Suppressor macrophage treated with lipopolysaccharide for 4 hours (primary cell): ENCODE results near the gene NAPB.
"Not testable (repeated sequence)": the region's sequence is repeated elsewhere in the genome, so short reads cannot be mapped to it uniquely, and the experiment has no call there.

Experiments
- DNase-seq: peaks from one replicate; pipeline ENCODE4 v3.0.0-alpha.2; 2020

The NAPB gene

DNA sequence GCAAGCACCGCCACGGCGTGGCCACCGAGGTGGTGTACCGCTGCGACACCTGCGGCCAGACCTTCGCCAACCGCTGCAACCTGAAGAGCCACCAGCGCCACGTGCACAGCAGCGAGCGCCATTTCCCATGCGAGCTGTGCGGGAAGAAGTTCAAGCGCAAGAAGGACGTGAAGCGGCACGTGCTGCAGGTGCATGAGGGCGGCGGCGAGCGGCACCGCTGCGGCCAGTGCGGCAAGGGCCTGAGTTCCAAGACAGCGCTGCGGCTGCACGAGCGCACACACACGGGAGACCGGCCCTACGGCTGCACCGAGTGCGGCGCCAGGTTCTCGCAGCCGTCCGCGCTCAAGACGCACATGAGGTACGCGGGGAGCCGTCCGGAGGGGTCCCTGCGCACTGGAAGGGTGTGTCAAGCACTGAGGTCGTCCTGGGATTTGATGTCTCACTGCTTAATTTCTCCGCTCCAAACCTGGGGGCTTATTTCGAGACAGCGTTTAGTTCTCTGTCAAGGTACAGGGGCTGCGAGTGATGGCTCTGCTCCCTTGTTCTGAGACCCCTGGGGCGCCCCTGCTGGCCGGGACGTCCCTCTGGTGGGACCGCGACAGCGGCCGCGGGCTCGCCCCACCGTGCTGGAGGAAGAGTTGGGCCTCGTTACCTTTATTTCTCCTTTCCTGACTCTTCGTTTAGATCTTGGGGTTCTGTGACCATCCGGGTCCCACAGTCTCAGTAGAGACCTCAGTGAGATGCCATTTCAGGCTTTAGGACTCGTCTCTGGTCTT lies 55.7 kb downstream of the NAPB start:
- no peak for DNase-seq

DNA sequence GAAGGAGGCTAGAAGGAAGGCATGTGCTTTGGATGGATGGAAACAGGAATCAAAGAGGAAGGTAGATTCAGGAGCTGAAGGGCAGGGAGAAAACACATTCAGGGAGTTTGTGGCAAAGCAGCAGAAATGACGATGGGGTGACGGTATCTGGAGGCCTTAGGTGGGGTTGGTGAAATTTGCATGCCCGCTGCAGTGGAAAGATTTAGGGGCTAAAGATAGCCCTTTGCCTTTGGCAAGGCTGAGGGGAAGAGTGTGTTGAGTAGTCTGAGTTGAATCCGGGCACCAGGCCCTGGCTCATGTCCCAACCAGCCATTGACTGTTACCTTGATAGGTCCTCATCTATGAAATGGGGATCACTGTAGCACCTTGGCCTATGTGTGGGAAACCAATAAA lies 58.0 kb downstream of the NAPB start:
- DNase-seq, result no peak

GRCh38 chr20:23362392-23363256 lies 58.7 kb downstream of the NAPB start:
- peak; percentile 42 for DNase-seq

- peak; percentile 99 for DNase-seq
Measured at GRCh38 chr20:23361476-23362391, 59.6 kb downstream of the NAPB start, which contains the start of gene GZF1. Gene GZF1, plus strand, starts transcription at chr20:23362182. Its CDS starts 2,202 bp downstream, at chr20:23364384.

GRCh38 chr20:23361119-23361475 lies 60.2 kb downstream of the NAPB start:
- DNase-seq, result peak; percentile 53

GRCh38 chr20:23360531-23360930 lies 60.8 kb downstream of the NAPB start:
- no peak for DNase-seq

DNA sequence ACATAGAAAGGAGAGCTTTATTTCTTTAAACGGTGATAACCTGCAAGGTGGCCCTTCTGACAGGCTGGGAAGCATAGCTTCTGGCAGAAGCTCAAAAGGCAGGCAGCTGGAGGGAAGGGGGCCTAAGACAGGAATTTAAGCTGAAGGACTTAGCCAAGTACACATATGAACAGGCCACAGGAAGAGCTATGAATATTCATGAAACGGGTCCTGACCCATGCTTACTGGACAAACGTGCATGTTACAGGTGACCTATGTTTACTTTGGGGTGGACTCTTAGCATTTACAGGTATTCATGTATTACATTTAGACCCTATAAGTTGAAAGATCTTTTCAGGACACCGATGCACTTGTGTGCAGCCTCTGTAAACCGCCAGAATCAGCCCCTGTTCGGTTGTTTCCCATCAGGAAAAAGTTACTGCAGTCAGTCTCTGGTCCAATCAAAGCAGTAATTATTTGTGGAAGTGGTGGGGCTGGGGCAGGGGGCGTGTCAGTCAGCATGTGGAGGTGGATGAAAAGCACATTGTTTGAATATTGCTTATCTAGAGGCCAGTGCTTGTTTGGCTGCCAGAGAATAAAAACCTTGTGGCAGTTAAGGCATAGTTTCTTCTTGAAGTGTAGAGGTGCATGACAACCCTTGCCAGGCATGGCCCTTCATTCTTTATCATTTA lies 62.2 kb downstream of the NAPB start:
- no peak for DNase-seq

DNA sequence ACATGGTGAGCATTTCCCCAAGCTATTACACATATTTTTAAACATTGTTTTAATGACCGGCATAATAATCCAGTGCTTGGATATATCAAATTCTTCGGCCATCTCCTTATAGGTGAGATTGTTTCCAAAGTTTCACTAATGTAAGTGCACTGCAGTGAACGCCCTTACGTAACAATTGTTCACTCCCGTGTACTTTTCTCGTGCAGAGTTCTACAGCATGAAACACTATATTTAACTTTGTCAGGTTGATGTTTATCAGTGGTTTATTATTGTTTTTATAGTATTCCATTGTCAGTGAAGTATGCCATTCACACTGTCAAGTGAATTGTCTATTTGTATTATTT lies 62.8 kb downstream of the NAPB start:
- DNase-seq, result no peak

DNA sequence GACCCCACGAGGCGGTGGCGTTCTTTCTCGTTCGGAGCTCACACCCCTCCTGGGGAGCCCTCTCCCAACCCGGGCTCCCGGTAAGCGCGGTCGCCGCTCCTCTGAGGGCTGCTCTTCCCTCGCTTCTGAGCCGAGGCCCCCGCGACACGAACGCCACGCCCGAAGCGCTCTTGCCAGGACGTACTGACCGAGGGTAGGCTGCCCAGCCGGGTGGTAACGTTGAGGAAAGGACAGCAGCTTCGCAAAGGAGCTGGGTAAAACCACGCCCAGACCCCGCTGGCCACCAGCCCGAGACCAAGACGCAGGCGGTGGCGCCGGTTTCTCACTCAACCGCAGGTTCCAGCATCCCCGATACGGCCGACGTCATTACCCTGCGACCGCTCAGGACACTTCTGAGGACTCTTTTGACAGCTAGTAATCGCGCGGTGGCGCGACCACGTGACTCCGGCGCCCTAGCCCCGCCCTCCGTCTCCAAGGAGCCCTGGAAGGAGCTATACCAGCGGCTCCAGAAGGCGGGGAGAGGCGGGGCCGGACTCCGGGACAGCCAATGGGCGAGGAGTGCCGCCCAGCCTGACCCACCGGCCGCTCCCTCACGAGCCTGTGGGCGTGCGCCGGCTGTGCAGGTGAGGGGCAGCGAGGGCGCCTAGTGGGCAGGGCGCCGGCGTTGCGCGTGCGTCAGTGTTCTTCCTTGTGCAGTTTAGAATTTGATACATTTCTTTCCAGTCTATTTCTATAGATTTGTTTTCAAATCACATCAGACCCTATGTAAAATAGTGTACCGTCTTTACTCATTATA lies 63.3 kb downstream of the NAPB start:
- peak; percentile 100 for DNase-seq

DNA sequence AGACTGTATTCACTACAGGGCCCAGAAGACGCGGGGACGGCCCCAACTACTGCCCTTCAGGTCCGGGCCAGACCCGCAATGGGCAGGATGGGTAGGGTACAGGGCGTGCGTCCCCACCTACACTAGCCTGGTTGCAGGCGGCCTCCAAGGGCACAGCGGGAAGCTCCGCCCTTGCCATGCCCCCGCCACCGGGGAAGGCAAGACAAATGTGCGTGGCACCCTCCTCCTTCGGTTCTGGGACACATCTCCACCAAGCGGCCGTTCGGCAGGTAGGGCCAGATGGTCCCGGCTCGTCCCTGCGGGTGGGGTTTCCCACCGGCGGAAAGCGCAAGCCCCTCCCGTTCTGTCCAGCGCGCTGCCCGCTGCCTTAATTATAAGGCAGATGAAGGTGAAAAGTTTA lies 65.1 kb downstream of the NAPB start:
- DNase-seq, result no peak

DNA sequence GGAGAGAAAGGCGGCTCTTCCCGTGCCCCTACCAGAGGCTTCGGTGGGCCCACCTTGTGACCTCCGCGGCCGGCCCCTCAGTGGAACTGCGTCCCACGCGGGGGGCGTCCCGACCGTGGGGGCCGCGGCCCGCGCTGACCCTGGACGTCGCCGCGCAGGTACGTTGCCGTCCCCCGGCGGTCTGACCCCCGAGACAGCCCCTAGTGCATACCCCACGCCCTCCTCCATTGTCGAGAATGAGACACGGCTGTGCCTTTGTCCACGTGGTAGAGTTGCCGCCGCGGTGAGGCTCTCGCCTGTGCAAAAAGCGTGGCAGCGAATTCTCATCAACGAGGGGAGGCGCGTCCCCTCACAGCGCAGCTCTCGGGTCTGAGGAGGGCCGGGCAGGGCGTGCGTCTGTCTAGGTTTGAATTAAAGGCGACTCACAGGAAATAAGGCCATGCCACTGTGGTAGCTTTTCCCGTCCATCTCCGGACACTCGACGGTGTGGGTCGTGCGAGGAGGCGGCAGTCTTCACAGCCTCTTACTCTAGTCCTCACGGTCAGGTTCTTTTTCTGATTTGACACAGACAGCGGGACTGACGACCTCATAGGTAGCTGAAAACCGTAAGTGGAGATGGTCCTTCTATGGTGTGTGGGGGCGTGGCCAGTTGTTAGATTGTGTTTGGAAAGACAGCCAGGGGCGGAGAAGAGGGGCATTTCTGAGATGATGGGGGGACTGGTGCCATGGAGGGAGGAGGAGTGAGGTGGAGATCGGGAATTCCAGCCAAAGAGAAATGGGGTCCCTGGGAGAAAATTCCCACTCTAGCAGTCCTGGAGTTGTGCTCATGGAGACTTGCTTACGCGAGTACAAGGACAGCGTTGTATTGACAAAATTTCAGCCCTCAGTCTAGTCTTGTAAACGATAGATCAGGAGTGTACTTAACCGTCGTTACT lies 70.1 kb downstream of the NAPB start:
- DNase-seq, result peak; percentile 39

DNA sequence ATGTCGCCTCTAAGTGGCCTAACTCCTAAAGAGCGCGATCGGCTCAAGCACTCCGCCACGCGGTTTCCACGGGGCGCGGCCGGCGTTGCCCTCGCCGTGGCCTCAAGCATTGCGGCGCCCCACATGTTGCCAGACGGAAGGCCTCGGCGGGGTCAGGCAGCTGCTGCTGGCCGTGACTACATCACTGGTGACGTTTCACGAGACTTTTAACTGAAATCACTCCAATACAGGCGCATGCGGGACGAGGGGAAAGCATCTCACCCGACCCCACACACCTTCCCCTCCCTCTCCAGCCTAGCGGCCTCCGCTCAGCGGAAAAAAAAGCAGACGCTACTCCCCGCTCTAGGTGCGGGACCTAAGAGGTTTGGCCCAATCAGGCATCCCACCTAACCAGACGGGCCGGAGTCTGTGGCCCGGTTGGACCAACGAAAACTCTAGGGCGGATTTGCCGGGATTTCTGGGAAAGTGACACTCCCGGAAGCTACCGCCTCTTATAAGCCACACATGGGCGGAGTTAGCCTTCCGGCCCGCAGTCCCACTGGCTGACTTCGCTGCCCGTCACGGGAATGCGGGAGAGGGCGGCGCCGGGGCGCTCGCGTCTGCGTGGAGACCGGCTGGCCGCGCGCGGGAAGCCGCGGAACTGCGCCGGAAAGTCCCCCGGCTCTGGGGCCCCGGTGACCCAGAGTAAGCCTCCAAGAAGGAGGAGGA lies 70.9 kb downstream of the NAPB start, which contains the start of gene NXT1:
NXT1 (plus strand) TSS at position 596 of the 708 bp plus-strand sequence. CDS start 3,251 bp downstream, outside the sequence.
- DNase-seq, result peak; percentile 99

- DNase-seq, result no peak
Measured at GRCh38 chr20:23349338-23350195, 71.7 kb downstream of the NAPB start.

- not testable (repeated sequence) for DNase-seq
Measured at GRCh38 chr20:23348510-23348909, 72.8 kb downstream of the NAPB start.

- peak; percentile 49 for DNase-seq
Measured at GRCh38 chr20:23347791-23348190, 73.5 kb downstream of the NAPB start.

DNA sequence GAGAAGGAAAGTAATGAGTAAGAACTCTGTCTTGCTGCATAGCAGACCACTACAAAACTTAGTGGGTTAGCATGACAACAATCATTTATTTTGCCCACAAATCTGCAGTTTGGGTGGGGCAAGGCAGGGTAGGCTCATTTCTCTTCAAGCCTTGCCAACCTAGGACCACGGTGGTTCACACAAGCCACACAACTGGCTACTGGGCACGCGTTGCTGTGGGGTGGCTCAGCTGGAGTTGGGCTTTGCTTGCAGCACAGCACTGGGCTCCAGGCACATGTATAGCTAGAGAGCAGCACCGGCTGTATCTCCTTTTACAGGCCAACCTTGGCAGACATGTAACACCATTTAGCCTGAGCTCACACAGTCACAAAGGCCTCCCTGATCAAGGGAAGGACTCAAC lies 75.3 kb downstream of the NAPB start:
- no peak for DNase-seq

DNA sequence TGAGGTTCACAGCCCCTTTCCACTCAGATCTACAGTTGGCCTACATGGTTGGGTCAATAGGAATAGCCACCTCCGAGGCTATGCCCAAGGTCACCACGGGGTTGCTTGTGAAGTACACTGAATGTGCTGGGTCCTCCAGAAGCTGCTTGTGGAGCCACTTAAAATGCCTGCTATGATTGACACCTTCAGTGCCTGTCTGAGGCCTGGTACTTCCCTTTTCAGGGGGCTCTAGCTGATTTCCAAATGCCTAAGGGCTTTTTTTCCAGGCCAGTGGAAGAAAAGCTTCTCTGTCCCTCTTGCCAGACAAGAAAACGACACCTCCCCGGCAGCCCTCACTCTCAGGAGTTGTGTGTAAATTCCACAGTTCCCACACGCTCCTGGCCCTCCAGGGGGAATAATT lies 77.0 kb downstream of the NAPB start:
- no peak for DNase-seq

- no peak for DNase-seq
Measured at GRCh38 chr20:23343590-23343989, 77.7 kb downstream of the NAPB start.

DNA sequence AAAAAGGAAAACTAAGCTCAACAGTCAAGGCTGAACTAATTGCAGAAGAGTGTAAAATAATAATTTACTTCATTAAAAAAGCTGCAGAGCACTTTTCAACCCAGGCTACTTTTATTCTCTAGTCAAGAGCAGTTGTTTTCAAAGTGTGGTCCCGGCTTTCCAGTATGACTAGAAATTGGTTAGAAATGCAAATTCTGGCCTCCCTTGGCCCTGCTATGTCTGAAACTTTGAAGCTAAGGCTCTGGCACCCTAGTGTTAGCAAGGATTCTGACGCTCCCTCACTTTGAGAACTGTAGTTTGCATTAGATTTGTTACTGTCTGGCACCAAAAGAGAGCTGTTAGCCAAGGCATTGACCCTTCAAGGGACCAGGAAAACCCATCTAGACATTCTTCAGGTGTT lies 80.2 kb downstream of the NAPB start:
- no peak for DNase-seq
